T1000 (cell line): ENCODE measurements around the gene LYRM4.

Source experiments
- DNase-seq: peaks from one replicate; lab custom pipeline; 2025; ENCODE audit warnings: mixed read lengths; lab: John Stamatoyannopoulos, UW

The LYRM4 gene

DNA sequence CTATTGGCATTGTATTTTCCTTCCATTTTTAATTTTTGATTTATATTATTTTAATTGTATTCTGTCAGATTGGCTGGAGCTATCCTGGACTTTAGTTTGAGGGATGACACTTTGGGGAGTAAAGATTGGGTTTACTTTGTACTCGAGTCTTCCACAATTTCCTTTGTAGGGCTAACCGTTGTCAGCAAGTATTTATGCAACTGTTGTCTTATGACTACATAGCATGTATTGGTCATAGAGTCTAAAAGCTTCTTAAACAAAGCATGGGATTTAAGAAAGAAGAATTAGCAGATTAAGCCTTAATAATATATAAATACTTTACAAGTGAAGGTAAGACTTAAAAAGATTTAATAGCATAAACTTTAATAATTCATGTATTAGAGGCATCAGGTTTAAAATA lies 20.2 kb upstream of the LYRM4 start:
- no peak for DNase-seq

DNA sequence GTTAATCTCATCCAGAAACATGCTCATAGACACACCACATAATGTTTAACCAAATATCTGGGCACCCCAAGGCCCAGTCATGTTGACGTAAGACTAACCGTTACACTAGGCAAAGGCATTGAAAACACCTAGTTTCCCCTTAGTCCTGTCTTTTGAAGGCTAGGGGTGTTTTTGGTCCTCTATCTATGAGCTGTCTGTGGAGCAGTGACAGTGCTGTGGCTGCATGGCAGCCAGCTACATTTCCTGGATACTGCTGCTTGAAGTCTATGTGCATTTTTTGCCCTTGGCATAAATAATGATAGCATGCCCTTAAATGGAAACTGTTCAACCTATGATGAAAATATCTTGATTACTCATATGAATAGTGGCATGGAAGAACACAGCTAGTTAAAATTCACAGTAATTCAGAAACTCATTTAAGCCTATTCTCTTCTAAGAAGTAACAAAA lies 19.2 kb upstream of the LYRM4 start:
- DNase-seq: no peak

DNA sequence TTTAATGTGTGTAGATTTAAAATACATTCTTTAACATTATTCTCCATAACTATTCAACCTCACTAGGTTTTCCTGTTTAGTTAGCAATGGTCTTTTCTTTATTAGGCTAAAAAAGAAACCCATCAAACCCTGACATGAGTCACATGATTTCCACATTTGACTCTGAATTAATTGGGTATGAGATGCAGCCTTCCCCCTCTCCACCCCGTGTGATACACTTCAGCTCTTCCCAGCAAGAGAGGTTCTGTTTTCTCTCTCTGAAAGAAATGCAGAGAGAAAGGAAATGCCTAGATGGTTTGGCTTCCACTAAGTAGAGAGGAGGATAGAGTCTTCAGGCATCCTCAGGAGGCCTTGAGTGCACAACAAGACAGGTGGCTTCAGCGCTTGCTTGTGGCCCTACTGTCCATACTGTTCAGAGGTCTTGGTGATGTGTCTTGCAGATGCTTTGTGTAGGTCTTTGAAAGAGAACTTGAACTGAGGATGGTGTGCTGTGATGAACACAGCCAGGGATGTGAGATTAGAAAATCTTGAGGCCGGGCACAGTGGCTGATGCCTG lies 17.9 kb upstream of the LYRM4 start:
- no peak for DNase-seq

DNA sequence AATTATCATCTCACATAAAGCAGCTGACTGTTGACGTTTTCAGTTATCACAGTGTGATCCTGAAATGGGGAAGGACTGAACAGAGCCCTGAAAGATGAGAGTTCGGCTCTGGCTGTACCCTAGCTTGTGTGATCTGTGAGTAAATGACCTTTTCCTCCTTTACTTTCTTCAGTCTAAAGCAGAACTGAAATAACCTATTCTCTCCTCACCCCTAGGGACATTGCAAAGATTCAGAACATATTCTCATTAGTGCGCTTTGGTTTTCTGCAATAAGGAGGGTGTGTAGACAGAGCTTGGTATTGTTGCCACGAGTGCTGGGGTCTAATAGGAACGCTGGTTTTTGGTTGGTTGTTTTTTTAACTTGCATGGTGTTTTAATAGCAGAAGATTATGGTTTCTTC lies 17.3 kb upstream of the LYRM4 start:
- DNase-seq: no peak

DNA sequence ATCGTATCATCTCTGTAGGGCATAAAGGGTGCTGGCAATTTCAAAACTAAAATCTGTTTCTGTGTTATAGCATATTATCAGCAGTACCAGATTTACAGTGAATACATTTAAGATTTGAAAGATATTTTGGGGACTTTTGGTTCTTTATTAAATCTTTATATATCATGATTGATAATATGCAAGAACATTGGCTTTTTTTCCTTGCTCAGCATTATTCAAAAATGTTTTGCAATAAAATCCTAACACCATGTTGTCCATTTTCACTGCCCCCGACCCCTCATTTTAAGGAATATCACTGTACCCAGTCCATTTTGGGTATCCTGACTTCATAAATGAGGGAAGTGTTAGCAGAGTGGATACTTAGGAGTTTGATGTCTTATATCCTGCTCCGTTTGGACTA lies 16.8 kb upstream of the LYRM4 start:
- no peak for DNase-seq

GRCh38 chr6:5276581-5276980 lies 15.8 kb upstream of the LYRM4 start:
- no peak for DNase-seq

DNA sequence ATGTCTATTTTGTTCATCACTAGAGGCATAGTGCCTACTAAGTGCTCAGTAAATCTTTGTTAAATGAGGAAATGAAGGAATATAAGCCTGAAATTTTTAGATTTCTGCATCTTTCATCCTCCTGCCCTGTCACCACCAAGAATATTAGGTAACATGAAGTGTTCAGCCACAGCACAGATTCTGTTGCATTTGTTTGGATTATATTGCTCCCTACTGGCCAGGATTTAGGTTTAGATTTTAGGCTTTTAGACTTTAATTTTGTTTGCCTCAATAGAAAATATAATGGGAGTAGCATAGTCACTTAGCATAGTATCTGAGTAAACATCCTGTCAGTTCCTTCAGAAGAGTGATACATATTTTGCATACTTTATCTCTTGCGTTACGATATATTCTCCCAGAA lies 14.7 kb upstream of the LYRM4 start:
- DNase-seq: no peak

- DNase-seq: no peak
Measured at GRCh38 chr6:5274231-5274630, 13.5 kb upstream of the LYRM4 start.

DNA sequence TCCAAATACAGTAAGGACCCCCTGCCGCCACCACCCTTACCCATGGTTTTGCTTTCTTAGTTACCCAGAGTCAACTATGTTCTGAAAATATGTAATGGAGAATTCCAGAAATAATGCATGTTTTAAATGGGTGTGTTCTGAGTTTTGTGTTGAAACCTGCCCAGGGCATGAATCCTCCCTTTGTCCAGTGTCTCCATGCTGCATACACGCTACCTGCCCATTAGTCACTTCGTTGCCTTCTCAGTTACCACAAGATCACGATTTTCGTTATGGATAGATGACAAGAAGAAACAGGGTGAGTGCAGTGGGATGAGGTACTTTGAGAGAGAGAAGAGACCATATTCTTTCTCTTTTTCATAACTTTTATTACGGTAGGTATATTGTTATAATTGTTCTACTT lies 11.2 kb upstream of the LYRM4 start:
- no peak for DNase-seq

DNA sequence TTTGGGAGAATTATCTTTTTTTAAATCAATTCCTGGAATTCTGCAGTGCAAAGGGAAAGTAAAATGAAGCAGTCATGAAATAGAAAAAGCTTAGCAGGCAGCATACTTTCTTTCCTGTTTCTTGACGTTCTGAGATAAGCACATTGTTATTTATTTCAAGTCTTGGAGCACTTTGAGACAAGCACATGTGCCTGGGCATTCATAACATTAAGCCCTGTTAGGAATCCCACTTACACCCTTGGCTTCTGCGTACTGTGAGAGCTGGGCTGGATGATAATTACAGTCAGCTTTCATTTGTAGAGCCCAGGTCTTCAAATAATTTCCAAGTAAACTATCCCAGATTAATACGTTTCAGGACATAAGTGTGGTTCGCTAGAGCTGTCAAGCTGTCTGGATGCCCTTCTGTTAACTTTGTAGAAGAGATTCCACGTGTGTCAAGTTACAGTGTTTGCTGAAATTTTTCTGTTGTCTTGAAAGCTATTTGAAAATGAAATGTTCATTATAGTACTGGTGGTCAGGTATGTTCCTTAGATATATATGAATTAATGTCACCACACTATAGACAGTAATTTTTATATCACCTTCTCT lies 9.4 kb upstream of the LYRM4 start:
- DNase-seq: no peak

DNA sequence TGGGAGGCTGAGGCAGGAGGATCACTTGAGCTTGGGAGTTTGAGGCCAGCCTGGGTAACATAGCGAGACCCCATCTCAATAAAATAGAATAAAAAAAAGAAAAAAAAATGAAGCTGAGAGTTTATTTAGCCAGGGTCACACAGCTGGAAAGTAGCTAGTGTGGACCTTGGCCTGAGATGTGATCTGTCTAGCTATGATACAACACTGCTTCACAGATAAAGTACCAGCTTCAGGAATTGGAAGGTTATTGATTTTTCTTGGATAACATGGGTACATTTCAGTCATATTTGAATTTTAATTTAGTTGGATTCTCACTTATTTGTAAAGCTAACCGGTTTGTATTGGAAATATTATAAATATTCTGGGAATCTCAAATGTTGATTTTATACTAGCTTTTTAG lies 5.7 kb upstream of the LYRM4 start:
- DNase-seq: no peak

- no peak for DNase-seq
Measured at GRCh38 chr6:5261545-5262109, 877 bp upstream of the LYRM4 start.

- peak; percentile 58 for DNase-seq
Measured at GRCh38 chr6:5260111-5260620, 584 bp downstream of the LYRM4 start.

DNA sequence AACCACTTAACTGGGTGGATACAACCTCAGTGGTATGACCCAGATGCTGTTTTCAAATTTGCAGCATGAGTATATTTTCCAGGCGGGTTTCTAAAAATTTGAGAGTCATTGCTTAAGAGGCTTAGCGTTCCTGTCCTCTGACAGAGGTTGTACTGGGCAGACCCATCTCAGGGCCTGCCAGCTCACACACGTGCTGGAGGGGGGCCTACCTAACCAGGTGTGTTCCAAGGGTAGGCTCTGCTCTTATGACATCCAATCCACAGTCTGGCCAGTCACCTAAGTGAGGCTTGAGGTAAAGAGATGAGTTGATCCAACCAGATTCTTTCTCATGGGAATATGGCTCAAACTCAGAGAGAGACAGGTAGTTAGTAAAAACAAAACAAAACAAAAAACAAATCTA lies 1.3 kb downstream of the LYRM4 start:
- DNase-seq: no peak

DNA sequence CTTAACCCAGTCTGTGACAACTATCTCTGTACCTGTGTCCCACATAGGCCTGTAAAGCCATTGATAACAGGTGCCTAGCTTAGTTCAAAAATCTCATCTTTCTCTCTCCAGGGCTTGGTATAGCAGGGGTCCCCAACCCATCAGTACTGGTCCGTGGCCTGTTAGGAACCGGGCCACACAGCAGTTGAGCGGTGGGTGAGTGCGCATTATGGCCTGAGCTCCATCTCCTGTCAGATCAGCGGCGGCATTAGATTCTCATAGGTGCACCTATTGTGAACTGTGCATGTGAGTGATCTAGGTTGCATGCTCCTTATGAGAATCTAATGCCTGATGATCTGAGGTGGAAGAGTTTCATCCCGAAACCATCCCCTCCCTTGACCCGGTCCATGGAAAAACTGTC lies 3.4 kb downstream of the LYRM4 start:
- no peak for DNase-seq

DNA sequence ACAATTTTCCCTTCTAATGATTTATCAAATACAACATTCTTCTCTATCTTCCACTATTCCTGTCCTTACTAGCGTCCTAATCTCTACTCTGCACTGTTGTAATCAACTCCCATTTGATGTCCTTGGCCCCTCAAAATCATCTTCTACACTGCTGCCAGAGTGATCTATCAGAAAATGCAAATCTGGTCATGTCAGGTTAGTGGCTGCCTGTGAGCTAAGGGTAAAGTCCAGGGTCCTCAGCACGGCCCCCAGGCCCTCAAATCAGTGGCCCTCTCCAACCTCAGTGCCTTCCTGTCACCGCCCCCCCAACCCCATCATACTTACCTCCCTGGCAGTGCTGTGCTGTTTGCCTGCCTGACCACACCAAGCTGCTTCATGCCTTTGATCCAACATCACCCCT lies 3.8 kb downstream of the LYRM4 start:
- DNase-seq: no peak

DNA sequence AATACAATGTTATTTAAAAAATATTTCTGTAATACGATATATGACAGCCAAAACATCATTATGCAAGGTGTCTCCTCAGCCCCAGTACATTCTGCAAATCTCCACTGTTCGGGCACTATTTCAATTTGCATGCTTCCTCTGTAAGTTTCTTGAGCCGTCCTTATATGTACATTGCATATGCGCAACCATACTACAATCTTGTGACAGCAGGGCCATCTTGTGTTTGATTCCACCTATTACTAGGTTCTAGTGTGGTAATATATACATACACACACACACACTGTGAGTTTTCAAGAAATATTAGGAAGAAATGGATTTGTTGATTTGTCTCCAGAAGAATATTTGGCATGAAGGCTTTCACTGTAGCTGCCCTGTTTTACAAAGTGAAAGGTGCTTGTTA lies 9.8 kb downstream of the LYRM4 start:
- DNase-seq: no peak

GRCh38 chr6:5250451-5250850 lies 10.3 kb downstream of the LYRM4 start:
- no peak for DNase-seq

DNA sequence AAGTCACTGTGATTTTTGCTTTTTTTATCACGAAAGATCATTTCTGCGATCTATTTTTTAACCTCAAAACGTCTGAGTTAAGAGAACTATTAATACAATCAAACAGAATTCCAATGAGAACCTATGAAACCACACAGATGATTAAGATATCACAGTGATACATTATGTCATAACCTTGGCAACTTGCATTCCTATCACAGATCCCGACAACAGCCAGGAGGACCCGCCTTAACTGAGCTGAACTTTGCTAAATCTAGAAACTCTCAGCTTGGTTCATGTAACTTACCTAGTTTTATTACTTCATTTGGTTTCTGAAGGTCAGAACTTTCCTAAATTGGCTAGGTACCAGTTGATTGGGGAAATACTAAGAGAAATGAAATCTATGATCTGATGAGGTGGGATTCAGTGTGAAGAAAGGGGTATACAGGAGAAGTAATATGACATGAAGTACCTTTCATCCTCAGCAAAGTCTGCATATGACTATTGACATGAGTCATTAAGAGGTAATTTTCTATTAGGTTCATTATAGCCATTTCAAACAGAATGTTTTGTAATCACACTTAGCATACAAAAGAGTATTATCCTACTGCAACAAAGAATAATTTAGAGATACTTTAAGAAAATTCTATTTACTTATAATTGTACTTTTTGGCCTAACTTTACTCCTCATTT lies 11.2 kb downstream of the LYRM4 start:
- no peak for DNase-seq

DNA sequence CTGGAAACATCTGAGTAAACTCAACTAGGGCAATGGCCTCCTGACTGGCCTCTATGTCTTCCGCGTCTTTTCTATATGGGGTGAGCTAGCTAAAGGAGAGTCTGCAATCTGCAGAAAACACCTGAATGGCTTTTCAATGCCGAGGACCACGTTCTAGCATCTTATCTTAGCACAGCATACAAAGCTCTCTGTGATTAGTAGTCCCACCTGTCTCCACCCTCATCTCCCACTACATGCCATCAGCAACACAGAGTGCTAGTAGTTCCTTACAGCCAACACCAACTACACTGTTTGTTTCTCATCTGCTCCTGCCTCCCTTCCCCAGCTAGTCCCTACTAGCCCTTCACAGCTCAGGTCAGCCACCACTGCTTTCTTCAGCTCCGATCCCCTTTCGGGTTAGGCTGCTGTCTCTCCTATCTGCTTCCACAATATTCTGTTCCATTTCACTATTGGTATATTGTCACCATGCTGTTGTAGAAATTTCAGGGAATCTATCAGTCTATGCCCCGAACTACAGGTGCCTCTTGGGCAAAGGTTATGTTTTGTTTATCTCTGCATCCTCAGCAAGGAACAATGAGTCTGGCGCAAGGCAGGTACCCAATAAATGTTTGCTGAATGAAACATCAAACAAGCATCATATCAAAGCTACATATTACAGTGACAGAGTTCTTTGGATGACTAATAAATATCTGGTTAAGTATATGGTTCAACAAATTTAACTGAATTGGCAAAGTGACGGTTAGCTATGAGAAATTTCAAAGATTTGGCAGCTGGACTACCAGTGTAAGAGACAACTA lies 12.2 kb downstream of the LYRM4 start:
- DNase-seq: no peak

- no peak for DNase-seq
Measured at GRCh38 chr6:5247201-5247600, 13.5 kb downstream of the LYRM4 start.
